ENCODE measurements around the gene TNRC18. TPM values are rescaled to one million over a fixed set of nuclear protein-coding genes. Genes with fewer than 3 reads are reported as not detected.
"Not testable (repeated sequence)": the region's sequence is repeated elsewhere in the genome, so short reads cannot be mapped to it uniquely, and the experiment has no call there.

TNRC18 gene
- total RNA-seq, 1 donor from 2014 or later: 104 TPM

- no peak for ATAC-seq
Measured at GRCh38 chr7:5287802-5288201, 135.8 kb downstream of the TNRC18 start.

GRCh38 chr7:5287373-5287772, 136.3 kb downstream of the TNRC18 start:
- DNase-seq; H3K4me3 ChIP-seq; intact Hi-C loops (cut with DNase I); H3K9me3 ChIP-seq; H3K4me1 ChIP-seq; H3K36me3 ChIP-seq; H3K27ac ChIP-seq; ATAC-seq: not testable (repeated sequence)
- H3K27me3 ChIP-seq (ENCODE audit: low read depth): peaks cover 11% of the 10 kb centered on the region

More at GRCh38 chr7:5287802-5288201, 135.8 kb downstream of the TNRC18 start:
- peaks cover 7% of the 10 kb centered on the region for H3K4me1 ChIP-seq
- no peak overlapping the region for H3K27ac ChIP-seq
- DNase-seq: no peak
- TF ChIP-seq CTCF (IDR thresholded peaks at IDR 0.05): no peak
- intact Hi-C loops (cut with DNase I): no loop called here
- H3K27me3 ChIP-seq (ENCODE audit: low read depth): peaks cover 11% of the 10 kb centered on the region
- no peaks in the 10 kb centered on the region for H3K36me3 ChIP-seq
- no peaks in the 10 kb centered on the region for H3K9me3 ChIP-seq
- H3K4me3 ChIP-seq: no peak overlapping the region

- peaks cover 7% of the 10 kb centered on the region for H3K4me1 ChIP-seq
- ATAC-seq (no peak), DNase-seq (no peak)
- H3K36me3 ChIP-seq: no peaks in the 10 kb centered on the region
- H3K27ac ChIP-seq: no peak overlapping the region
- peaks cover 11% of the 10 kb centered on the region for H3K27me3 ChIP-seq (ENCODE audit: low read depth)
- H3K9me3 ChIP-seq: no peaks in the 10 kb centered on the region
- H3K4me3 ChIP-seq: no peak overlapping the region
- no peak for TF ChIP-seq CTCF (IDR thresholded peaks at IDR 0.05)
- intact Hi-C loops (cut with DNase I): no loop called here
Measured at GRCh38 chr7:5286933-5287332, 136.7 kb downstream of the TNRC18 start.

- Histone ChIP-seq H3K9me3 (no peaks in the 10 kb centered on the region), H3K27ac (no peak overlapping the region), H3K4me1 (peaks cover 7% of the 10 kb centered on the region), H3K4me3 (no peak overlapping the region), H3K36me3 (no peaks in the 10 kb centered on the region), H3K27me3 (ENCODE audit: low read depth) (peaks cover 11% of the 10 kb centered on the region)
- peak; percentile 69 for DNase-seq
- TF ChIP-seq CTCF (IDR thresholded peaks at IDR 0.05): no peak
- intact Hi-C loops (cut with DNase I): no loop called here
- ATAC-seq: peak; percentile 53 to 61
Measured at GRCh38 chr7:5284304-5285281, 139.0 kb downstream of the TNRC18 start.

GRCh38 chr7:5283421-5284303, 140.0 kb downstream of the TNRC18 start:
- intact Hi-C loops (cut with DNase I): no loop called here
- peak overlapping the region; percentile 47 for H3K4me3 ChIP-seq
- DNase-seq (no peak), ATAC-seq (peak; percentile 37 to 56)
- no peak for TF ChIP-seq CTCF (IDR thresholded peaks at IDR 0.05)
- H3K27ac ChIP-seq: no peak overlapping the region
- peaks cover 11% of the 10 kb centered on the region for H3K27me3 ChIP-seq (ENCODE audit: low read depth)
- H3K4me1 ChIP-seq: peaks cover 7% of the 10 kb centered on the region
- no peaks in the 10 kb centered on the region for H3K36me3 ChIP-seq
- no peaks in the 10 kb centered on the region for H3K9me3 ChIP-seq
